HCT116 (cell line): Measurements from ENCODE around the gene RBM20.

ENCODE experiments used
- CTCF ChIP-seq, 3 experiments: fragments of 200-600 bp in 1 of 3; sonication (generic) in 1 of 3; IDR thresholded peaks in 2 of 3; conservative IDR thresholded peaks in 1 of 3; 2 replicates each; pipeline ENCODE4 v1.5.1; 2012 to 2017; ENCODE audit warnings: low read depth in 2 of 3, low read length in 2 of 3, antibody characterized with exemption in 1 of 3, borderline replicate concordance in 1 of 3, control low read depth in 1 of 3, mild to moderate bottlenecking in 1 of 3, mixed read lengths in 1 of 3, mixed run types in 1 of 3, moderate library complexity in 1 of 3; ENCODE audit not compliant: insufficient read depth in 1 of 3
- EZH2 ChIP-seq: fragments of 200-600 bp; sonication (generic); IDR thresholded peaks from 2 replicates; pipeline ENCODE4 v1.6.1; 2017; ENCODE audit warnings: antibody characterized with exemption, mixed run types
- POLR2A ChIP-seq: IDR thresholded peaks from 2 replicates; pipeline ENCODE4 v1.7.0; 2011; ENCODE audit warnings: borderline replicate concordance; ENCODE audit not compliant: insufficient read depth, insufficient read length; ENCODE audit errors: extremely low read depth
- POLR2AphosphoS5 ChIP-seq: IDR thresholded peaks from 2 replicates; pipeline ENCODE4 v1.6.1; 2011; ENCODE audit warnings: mild to moderate bottlenecking, low read depth, low read length, moderate library complexity
- REST ChIP-seq: IDR thresholded peaks from 2 replicates; pipeline ENCODE4 v1.6.1; 2012; ENCODE audit warnings: low read depth
- SIN3A ChIP-seq: IDR thresholded peaks from 2 replicates; pipeline ENCODE4 v1.6.1; 2012; ENCODE audit warnings: low read depth
- TCF7L2 ChIP-seq: IDR thresholded peaks from 2 replicates; pipeline ENCODE4 v1.7.0; 2011; ENCODE audit warnings: borderline replicate concordance, inconsistent platforms; ENCODE audit not compliant: insufficient read depth, insufficient read length; ENCODE audit errors: extremely low read depth

DNA sequence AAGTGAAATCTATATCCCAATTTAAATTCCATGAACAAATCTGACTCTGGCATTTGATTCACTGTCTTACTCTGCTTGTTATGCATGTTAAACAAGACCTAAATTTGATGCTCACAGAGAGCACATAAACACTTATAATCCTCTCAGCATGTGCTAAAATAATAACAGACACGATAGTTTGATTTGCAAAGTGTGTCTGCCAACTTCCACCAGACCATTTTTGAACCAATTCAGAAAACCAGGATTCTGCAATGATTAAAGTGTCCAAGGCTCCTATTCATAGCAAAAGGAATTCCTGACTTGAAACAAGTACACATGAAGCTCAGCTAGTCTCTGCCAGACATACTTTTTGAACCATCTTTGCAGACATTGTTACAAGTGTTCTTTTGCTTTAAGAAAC is 11.2 kb downstream of the RBM20 start:
- TF ChIP-seq CTCF (IDR thresholded peaks at IDR 0.05 in 2 of 3, conservative IDR thresholded peaks at IDR 0.05 in 1 of 3; ENCODE audit: borderline replicate concordance in 1 of 3, insufficient read depth in 1 of 3, low read depth in 2 of 3, low read length in 2 of 3) (no peak), POLR2A (no peak), REST (no peak), EZH2 (no peak), TCF7L2 (no peak), SIN3A (no peak), POLR2AphosphoS5 (no peak)
